ENCODE measurements around the gene IQCM.

Gene IQCM

GRCh38 chr4:149766135-149766534, 49.5 kb downstream of the IQCM start:
- no peak for DNase-seq

- DNase-seq = no peak
Observed at GRCh38 chr4:149765630-149766029, 50.0 kb downstream of the IQCM start.

- no peak for DNase-seq
Observed at GRCh38 chr4:149755969-149756368, 59.7 kb downstream of the IQCM start.

GRCh38 chr4:149754526-149754925, 61.1 kb downstream of the IQCM start:
- no peak for DNase-seq

GRCh38 chr4:149752729-149753128, 62.9 kb downstream of the IQCM start:
- no peak for DNase-seq

- no peak for DNase-seq
Observed at GRCh38 chr4:149751174-149751573, 64.5 kb downstream of the IQCM start.

GRCh38 chr4:149749784-149750183, 65.9 kb downstream of the IQCM start:
- DNase-seq = no peak

- no peak for DNase-seq
Observed at GRCh38 chr4:149747646-149748045, 68.0 kb downstream of the IQCM start.

- DNase-seq = no peak
Observed at GRCh38 chr4:149746276-149746675, 69.4 kb downstream of the IQCM start.

GRCh38 chr4:149741186-149741831, 74.3 kb downstream of the IQCM start:
- DNase-seq = no peak

GRCh38 chr4:149738156-149738555, 77.5 kb downstream of the IQCM start:
- DNase-seq = no peak

GRCh38 chr4:149735796-149736195, 79.8 kb downstream of the IQCM start:
- DNase-seq = no peak

GRCh38 chr4:149728444-149728843, 87.2 kb downstream of the IQCM start:
- DNase-seq = no peak

GRCh38 chr4:149727663-149728062, 88.0 kb downstream of the IQCM start:
- DNase-seq = no peak

- no peak for DNase-seq
Observed at GRCh38 chr4:149723065-149723464, 92.6 kb downstream of the IQCM start.

GRCh38 chr4:149719806-149720205, 95.8 kb downstream of the IQCM start:
- no peak for DNase-seq

GRCh38 chr4:149719357-149719756, 96.3 kb downstream of the IQCM start:
- DNase-seq = no peak

- DNase-seq = no peak
Observed at GRCh38 chr4:149718500-149718899, 97.1 kb downstream of the IQCM start.

- no peak for DNase-seq
Observed at GRCh38 chr4:149716728-149717127, 98.9 kb downstream of the IQCM start.

GRCh38 chr4:149715822-149716585, 99.6 kb downstream of the IQCM start:
- no peak for DNase-seq

- DNase-seq = no peak
Observed at GRCh38 chr4:149713031-149713430, 102.6 kb downstream of the IQCM start.

- DNase-seq = no peak
Observed at GRCh38 chr4:149711593-149712365, 103.9 kb downstream of the IQCM start.

GRCh38 chr4:149709640-149710039, 106.0 kb downstream of the IQCM start:
- DNase-seq = no peak
